GM12878 (cell line): ENCODE measurements around the gene PLEKHG4B. TPM values are rescaled to one million over a fixed set of nuclear protein-coding genes. Genes with fewer than 3 reads are reported as not detected.

Source experiments
- ATAC-seq: fragments of 200-7000 bp; cut with Tn5 transposase; 3 replicates; pipeline ENCODE4 v1.9.1; 2020; ENCODE audit warnings: mild to moderate bottlenecking, moderate library complexity
- BruUV-seq: library from RNA; stranded (reverse); fragments of 400-500 nt; replicated peaks from 2 replicates; lab custom pipeline; 2021; lab: Mats Ljungman, UMichigan
- CTCF ChIA-PET: fragments of 300-600 bp; sonication (Branson Sonifier 250); formaldehyde crosslinking; extraction: SDS; loops from one replicate; lab custom pipeline; 2021; ENCODE audit warnings: inconsistent platforms; lab: Yijun Ruan, JAX
- POLR2A ChIA-PET: fragments of 350-600 bp; formaldehyde crosslinking; extraction: SDS; loops from one replicate; lab custom pipeline; 2021; ENCODE audit warnings: inconsistent platforms; lab: Charles Lee
- RAD21 ChIA-PET: fragments of 300-600 bp; sonication (Branson Sonifier 250); formaldehyde crosslinking; loops from one replicate; lab custom pipeline; 2023; ENCODE audit warnings: antibody characterized with exemption; ENCODE audit not compliant: unreplicated experiment; lab: Charles Lee
- SMC1A ChIA-PET: fragments of 300-600 bp; sonication (Branson Sonifier 250); formaldehyde crosslinking; loops from one replicate; lab custom pipeline; 2023; ENCODE audit not compliant: unreplicated experiment, uncharacterized antibody; lab: Charles Lee
- DNase-seq: peaks from one replicate; pipeline ENCODE4 v3.0.0-alpha.2; 2011; ENCODE audit warnings: low read depth, low spot score
- FAIRE-seq: peaks from 3 replicates; lab custom pipeline; 2011; peaks lifted over from hg19 to GRCh38; lab: Jason Lieb, UNC
- H2AFZ ChIP-seq: 2 replicates; pipeline ENCODE4 v1.6.0; 2011; ENCODE audit warnings: low read depth, low read length, control low read depth; ENCODE audit not compliant: control insufficient read depth
- H3K27ac ChIP-seq: 2 replicates; pipeline ENCODE4 v1.5.1; 2011; ENCODE audit warnings: control low read depth; ENCODE audit not compliant: control insufficient read depth, insufficient read depth
- H3K27me3 ChIP-seq, 2 experiments: replicated peaks in 1 of 2; 2 replicates each; pipeline versions ENCODE4 v1.6.0 to v1.6.1; 2011; ENCODE audit warnings: low read length in 1 of 2; ENCODE audit not compliant: control insufficient read depth in 2 of 2, insufficient read depth in 2 of 2
- H3K36me3 ChIP-seq, 2 experiments: 2 replicates each; pipeline ENCODE4 v1.5.1; 2011; ENCODE audit warnings: low read length in 1 of 2; ENCODE audit not compliant: control insufficient read depth in 2 of 2, insufficient read depth in 2 of 2
- H3K4me1 ChIP-seq: 2 replicates; pipeline ENCODE4 v1.6.1; 2011; ENCODE audit warnings: mild to moderate bottlenecking, low read length, moderate library complexity, mixed read lengths; ENCODE audit not compliant: control insufficient read depth, insufficient read depth
- H3K4me2 ChIP-seq: 2 replicates; pipeline ENCODE4 v1.6.0; 2011; ENCODE audit warnings: control low read depth; ENCODE audit not compliant: control insufficient read depth, insufficient read depth
- H3K4me3 ChIP-seq: fragments of 200-600 bp; sonication (generic); 2 replicates; pipeline ENCODE4 v1.5.1; 2016
- H3K79me2 ChIP-seq: 2 replicates; pipeline ENCODE4 v1.6.0; 2011; ENCODE audit warnings: low read length; ENCODE audit not compliant: control insufficient read depth, insufficient read depth
- H3K9ac ChIP-seq: 2 replicates; pipeline ENCODE4 v1.8.0; 2011; ENCODE audit warnings: low read length, control low read depth, mixed read lengths; ENCODE audit not compliant: control insufficient read depth, insufficient read depth
- H3K9me3 ChIP-seq: replicated peaks from 3 replicates; pipeline ENCODE4 v1.5.1; 2011; ENCODE audit warnings: mild to moderate bottlenecking, low read length; ENCODE audit not compliant: control insufficient read depth, insufficient read depth
- H4K20me1 ChIP-seq: 2 replicates; pipeline ENCODE4 v1.6.0; 2011; ENCODE audit not compliant: control insufficient read depth, insufficient read depth
- CHD4 ChIP-seq: fragments of 200-600 bp; sonication (generic); IDR thresholded peaks from 2 replicates; pipeline ENCODE4 v1.6.1; 2016; ENCODE audit warnings: mild to moderate bottlenecking
- GABPA ChIP-seq: IDR thresholded peaks from 2 replicates; pipeline ENCODE4 v1.6.1; 2014; ENCODE audit warnings: antibody characterized with exemption, low read depth, mild to moderate bottlenecking, inconsistent platforms
- NR2F1 ChIP-seq: fragments of 450-650 bp; conservative IDR thresholded peaks from 2 replicates; pipeline ENCODE4 v1.6.1; 2017; ENCODE audit warnings: mild to moderate bottlenecking
- SIX5 ChIP-seq: IDR thresholded peaks from 2 replicates; pipeline ENCODE4 v1.6.1; 2011; ENCODE audit warnings: mild to moderate bottlenecking, low read depth, low read length, moderate library complexity; ENCODE audit not compliant: severe bottlenecking
- SUZ12 ChIP-seq: fragments of 200-600 bp; sonication (generic); IDR thresholded peaks from one replicate; pipeline ENCODE4 v1.6.1; 2018; ENCODE audit warnings: antibody characterized with exemption, mild to moderate bottlenecking; ENCODE audit not compliant: unreplicated experiment
- TAF1 ChIP-seq: IDR thresholded peaks from 2 replicates; pipeline ENCODE4 v1.6.1; 2011; ENCODE audit warnings: mild to moderate bottlenecking, low read depth, low read length, borderline replicate concordance
- ZBED1 ChIP-seq: IDR thresholded peaks from 2 replicates; pipeline ENCODE4 v1.6.1; 2016; ENCODE audit warnings: borderline replicate concordance
- ZBTB11 ChIP-seq: fragments of 450-650 bp; formaldehyde crosslinking; IDR thresholded peaks from 2 replicates; pipeline ENCODE4 v1.5.0; 2022; ENCODE audit warnings: mild to moderate bottlenecking, missing genetic modification characterization
- WGBS: methylation state at CpG from one replicate; pipeline ENCODE4 v1.1.6; 2016; ENCODE audit warnings: low lambda C conversion rate; ENCODE audit not compliant: insufficient replicate concordance, insufficient coverage; ENCODE audit errors: missing lambda C conversion rate; 5-methylcytosine and 5-hydroxymethylcytosine counted together
- in situ Hi-C: fragments of 300-500 bp; cut with MboI; formaldehyde crosslinking; loops from 9 replicates; pipeline ENCODE4 v1.14.3; 2018; ENCODE audit warnings: mixed read lengths
- intact Hi-C: fragments of 100-400 bp; cut with micrococcal nuclease; formaldehyde crosslinking; loops from one replicate; pipeline ENCODE4 v1.14.2; 2022; ENCODE audit not compliant: unreplicated experiment
- polyA plus RNA-seq, 11 experiments: library from polyadenylated mRNA; depleted of rRNA in 4 of 11; unstranded in 6 of 11; stranded (reverse) in 5 of 11; fragments of >200 nt; fragmentation: Nextera tagmentation in 4 of 11; fragmentation: Illumina TruSeq in 1 of 11; extraction: Ambion mirVana in 4 of 11; extraction: Trizol in 1 of 11; gene quantifications; 1 replicate in 1 of 11; 2 replicates in 10 of 11; pipeline versions ENCODE4 v1.2.1 to v1.2.3, GENCODE V29; 2011 to 2016; ENCODE audit warnings: inconsistent platforms in 2 of 11, missing spikeins in 2 of 11, low read depth in 1 of 11
- total RNA-seq, 4 experiments: library from RNA; depleted of rRNA in 3 of 4; stranded (reverse); fragments of >200 nt in 3 of 4; fragmentation: Illumina TruSeq in 1 of 4; extraction: Trizol in 1 of 4; gene quantifications; 2 replicates each; pipeline versions ENCODE4 v1.2.1 to v1.2.3, GENCODE V29; 2013 to 2021
- TF ChIP-seq, protein P1 (sequence below): fragments of 450-650 bp; IDR thresholded peaks from 2 replicates; pipeline ENCODE4 v1.6.1; 2017; ENCODE audit warnings: low read depth, mild to moderate bottlenecking, moderate library complexity
- TF ChIP-seq, protein P2 (sequence below): IDR thresholded peaks from 2 replicates; pipeline ENCODE4 v1.6.1; 2012; ENCODE audit warnings: low read depth, low read length, improper control_type of control experiment
- TF ChIP-seq, protein P3 (sequence below): IDR thresholded peaks from 2 replicates; pipeline ENCODE4 v1.6.1; 2012; ENCODE audit warnings: low read length, inconsistent platforms

The PLEKHG4B gene
- total and polyA plus RNA-seq, 10 of the 15 experiments (the other 5 are each of a cell fraction or from before 2014, with no cell fraction given) = under 0.01 to 0.05 (median 0.01) TPM; not detected in 6

DNA sequence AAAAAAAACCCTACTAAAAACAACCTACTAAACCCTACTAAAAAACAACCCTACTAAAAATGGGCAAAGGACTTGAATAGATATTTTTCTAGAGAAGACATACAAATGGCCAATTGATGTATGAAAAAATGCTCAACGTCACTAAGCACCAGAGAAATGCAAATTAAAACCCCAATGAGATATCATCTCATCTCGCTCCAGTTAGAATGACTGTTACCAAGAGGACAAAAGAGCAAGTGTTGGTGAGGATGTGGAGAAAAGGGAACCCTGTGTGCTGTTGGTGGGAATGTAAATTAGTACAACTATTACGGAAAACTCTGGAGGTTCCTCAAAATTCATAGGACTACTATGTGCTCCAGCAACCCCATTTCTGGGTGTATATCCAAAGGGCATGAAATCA lies 136.9 kb downstream of the PLEKHG4B start (continued):
- TF ChIP-seq GABPA (no peak), CHD4 (no peak)
- TF ChIP-seq, protein P1, sequence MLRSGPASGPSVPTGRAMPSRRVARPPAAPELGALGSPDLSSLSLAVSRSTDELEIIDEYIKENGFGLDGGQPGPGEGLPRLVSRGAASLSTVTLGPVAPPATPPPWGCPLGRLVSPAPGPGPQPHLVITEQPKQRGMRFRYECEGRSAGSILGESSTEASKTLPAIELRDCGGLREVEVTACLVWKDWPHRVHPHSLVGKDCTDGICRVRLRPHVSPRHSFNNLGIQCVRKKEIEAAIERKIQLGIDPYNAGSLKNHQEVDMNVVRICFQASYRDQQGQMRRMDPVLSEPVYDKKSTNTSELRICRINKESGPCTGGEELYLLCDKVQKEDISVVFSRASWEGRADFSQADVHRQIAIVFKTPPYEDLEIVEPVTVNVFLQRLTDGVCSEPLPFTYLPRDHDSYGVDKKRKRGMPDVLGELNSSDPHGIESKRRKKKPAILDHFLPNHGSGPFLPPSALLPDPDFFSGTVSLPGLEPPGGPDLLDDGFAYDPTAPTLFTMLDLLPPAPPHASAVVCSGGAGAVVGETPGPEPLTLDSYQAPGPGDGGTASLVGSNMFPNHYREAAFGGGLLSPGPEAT = no peak

DNA sequence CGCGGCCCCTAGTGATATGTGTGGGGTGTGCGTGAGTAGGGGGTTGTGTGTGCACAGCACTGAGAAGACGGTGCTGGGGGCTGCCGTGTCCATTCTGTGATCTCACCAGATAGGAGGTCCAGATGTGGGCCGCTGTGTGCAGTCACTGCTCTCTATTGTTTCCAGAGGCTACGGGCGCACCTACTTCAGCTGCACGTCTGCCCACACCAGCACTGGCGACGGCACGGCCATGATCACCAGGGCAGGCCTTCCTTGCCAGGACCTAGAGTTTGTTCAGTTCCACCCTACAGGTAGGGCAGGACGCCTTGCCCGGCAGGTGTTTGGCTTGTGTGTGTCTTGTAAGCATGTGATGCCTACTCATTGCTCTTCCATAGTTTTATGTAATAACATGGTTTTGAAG lies 138.7 kb downstream of the PLEKHG4B start:
- Histone ChIP-seq H3K79me2 (no peaks in the 10 kb centered on the region), H3K27me3 (no peaks in the 10 kb centered on the region), H2AFZ (no peak overlapping the region), H3K9me3 (no peaks in the 10 kb centered on the region), H3K4me2 (no peak overlapping the region), H3K27ac (no peak overlapping the region), H4K20me1 (no peaks in the 10 kb centered on the region), H3K4me1 (no peaks in the 10 kb centered on the region), H3K36me3 (peaks cover 14 to 15% of the 10 kb centered on the region in 2 experiments), H3K9ac (no peak overlapping the region), H3K4me3 (no peak overlapping the region)
- intact Hi-C loops = no loop called here
- DNase-seq (no peak), ATAC-seq (no peak), FAIRE-seq (no peak)
- no peak for TF ChIP-seq SUZ12
- no peak for TF ChIP-seq SIX5
- no peak for TF ChIP-seq TAF1
- TF ChIP-seq, protein P2, sequence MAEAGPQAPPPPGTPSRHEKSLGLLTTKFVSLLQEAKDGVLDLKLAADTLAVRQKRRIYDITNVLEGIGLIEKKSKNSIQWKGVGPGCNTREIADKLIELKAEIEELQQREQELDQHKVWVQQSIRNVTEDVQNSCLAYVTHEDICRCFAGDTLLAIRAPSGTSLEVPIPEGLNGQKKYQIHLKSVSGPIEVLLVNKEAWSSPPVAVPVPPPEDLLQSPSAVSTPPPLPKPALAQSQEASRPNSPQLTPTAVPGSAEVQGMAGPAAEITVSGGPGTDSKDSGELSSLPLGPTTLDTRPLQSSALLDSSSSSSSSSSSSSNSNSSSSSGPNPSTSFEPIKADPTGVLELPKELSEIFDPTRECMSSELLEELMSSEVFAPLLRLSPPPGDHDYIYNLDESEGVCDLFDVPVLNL = no peak
- TF ChIP-seq ZBED1 = no peak
- TF ChIP-seq GABPA = no peak
- no peak for TF ChIP-seq NR2F1
- no peak for TF ChIP-seq ZBTB11 (CRISPR knock-in tag)
- TF ChIP-seq, protein P3, sequence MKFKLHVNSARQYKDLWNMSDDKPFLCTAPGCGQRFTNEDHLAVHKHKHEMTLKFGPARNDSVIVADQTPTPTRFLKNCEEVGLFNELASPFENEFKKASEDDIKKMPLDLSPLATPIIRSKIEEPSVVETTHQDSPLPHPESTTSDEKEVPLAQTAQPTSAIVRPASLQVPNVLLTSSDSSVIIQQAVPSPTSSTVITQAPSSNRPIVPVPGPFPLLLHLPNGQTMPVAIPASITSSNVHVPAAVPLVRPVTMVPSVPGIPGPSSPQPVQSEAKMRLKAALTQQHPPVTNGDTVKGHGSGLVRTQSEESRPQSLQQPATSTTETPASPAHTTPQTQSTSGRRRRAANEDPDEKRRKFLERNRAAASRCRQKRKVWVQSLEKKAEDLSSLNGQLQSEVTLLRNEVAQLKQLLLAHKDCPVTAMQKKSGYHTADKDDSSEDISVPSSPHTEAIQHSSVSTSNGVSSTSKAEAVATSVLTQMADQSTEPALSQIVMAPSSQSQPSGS = no peak
- RAD21 ChIA-PET = no interaction called here
- SMC1A ChIA-PET = no interaction called here
- 99% methylated on average over 14 of the region's 14 CpGs for WGBS
- no TSS peak for BruUV-seq
- POLR2A ChIA-PET = no interaction called here
- CTCF ChIA-PET = no interaction called here
- in situ Hi-C loops = no loop called here
